ENCODE data around the gene CHRNA9. TPM values are rescaled to one million over a fixed set of nuclear protein-coding genes. Genes with fewer than 3 reads are reported as not detected.

Gene CHRNA9
- total and polyA plus RNA-seq, 2 of the 4 experiments (the other 2 are of a cell fraction) = not detected

- TF ChIP-seq CEBPB (IDR thresholded peaks at IDR 0.05; ENCODE audit: low read depth, low read length) (no peak), BHLHE40 (IDR thresholded peaks at IDR 0.05; ENCODE audit: low read depth, low read length) (no peak), CTCF (conservative IDR thresholded peaks at IDR 0.05; ENCODE audit: low read depth, low read length) (no peak), RFX5 (IDR thresholded peaks at IDR 0.05; ENCODE audit: low read depth, low read length) (no peak)
- intact Hi-C loops (cut with micrococcal nuclease) = no loop called here
- Histone ChIP-seq H2BK20ac (ENCODE audit: low read depth, low read length) (no peak overlapping the region), H2BK15ac (ENCODE audit: low read depth, low read length) (no peak overlapping the region), H3K14ac (replicated peaks; ENCODE audit: low read depth, low read length) (no peak overlapping the region), H4K5ac (ENCODE audit: low read depth, low read length) (no peak overlapping the region), H3K4ac (ENCODE audit: low read depth, low read length) (no peak overlapping the region), H2AFZ (replicated peaks; ENCODE audit: low read length, poor library complexity) (no peak overlapping the region), H2AK5ac (ENCODE audit: low read depth, low read length) (no peak overlapping the region), H3K18ac (ENCODE audit: low read depth, low read length) (no peak overlapping the region), H3K27ac (ENCODE audit: insufficient read depth, low read length) (no peak overlapping the region), H4K20me1 (ENCODE audit: insufficient read depth, low read length) (no peaks in the 10 kb centered on the region), H2AK9ac (replicated peaks; ENCODE audit: low read depth, low read length, poor library complexity) (no peak overlapping the region), H3K23ac (ENCODE audit: low read depth, low read length) (no peak overlapping the region), H3K9me3 (ENCODE audit: control insufficient read depth, insufficient read depth, low read length) (peaks cover 4% of the 10 kb centered on the region; the same call in 1 of the 2 replicates), H3K9me1 (ENCODE audit: insufficient read depth, low read length) (no peaks in the 10 kb centered on the region), H4K8ac (ENCODE audit: low read depth in 2 of 2, low read length in 2 of 2) (no peak overlapping the region), H3K27me3 (ENCODE audit: control insufficient read depth, insufficient read depth, low read length) (no peaks in the 10 kb centered on the region; the same call in 1 of the 2 replicates), H3K4me2 (ENCODE audit: low read depth, low read length) (no peak overlapping the region), H2BK120ac (ENCODE audit: low read depth, low read length) (no peak overlapping the region), H3K56ac (ENCODE audit: extremely low read depth, insufficient read depth, low read length) (no peak overlapping the region), H3K79me1 (ENCODE audit: low read depth in 1 of 2, low read length in 2 of 2) (no peaks in the 10 kb centered on the region), H3K9ac (ENCODE audit: low read depth, low read length) (no peak overlapping the region), H4K91ac (ENCODE audit: insufficient read depth, low read depth, low read length) (no peak overlapping the region), H2BK5ac (ENCODE audit: low read depth, low read length, poor library complexity, severe bottlenecking) (no peak overlapping the region), H3K36me3 (ENCODE audit: control insufficient read depth, insufficient read depth, low read length) (no peaks in the 10 kb centered on the region), H3K4me1 (ENCODE audit: control insufficient read depth, insufficient read depth, low read length) (no peaks in the 10 kb centered on the region), H3K4me3 (ENCODE audit: insufficient read depth, low read depth, low read length) (no peak overlapping the region)
- WGBS, 2 experiments (ENCODE audit: extremely low coverage in 2 of 2, insufficient read length in 1 of 2) = no CpG with 5 or more reads among the region's 3 CpGs
- POLR2A ChIA-PET (ENCODE audit: unreplicated experiment) = no interaction called here
- no peak for DNase-seq
- CTCF ChIA-PET = no interaction called here
- dilution Hi-C loops (cut with HindIII; ENCODE audit: low sequenced_read_pairs, unreplicated experiment) = no loop called here
- no TSS peak for BruUV-seq (replicated peaks)
- in situ Hi-C loops (cut with MboI; ENCODE audit: low sequenced_read_pairs) = no loop called here
- ATAC-seq (ENCODE audit: low read depth) = no peak
These were observed 26.2 kb downstream of the CHRNA9 start for GRCh38 chr4:40361338-40361737.

Measured in IMR-90 (cell line).